ENCODE measurements around the gene INTS3. TPM values are rescaled to one million over a fixed set of nuclear protein-coding genes. Genes with fewer than 3 reads are reported as not detected.

The INTS3 gene
- total and polyA plus RNA-seq, 2 of the 8 experiments (the other 6 are each of a cell fraction or from before 2014, with no cell fraction given) = 66.8 to 93.2 TPM

DNA sequence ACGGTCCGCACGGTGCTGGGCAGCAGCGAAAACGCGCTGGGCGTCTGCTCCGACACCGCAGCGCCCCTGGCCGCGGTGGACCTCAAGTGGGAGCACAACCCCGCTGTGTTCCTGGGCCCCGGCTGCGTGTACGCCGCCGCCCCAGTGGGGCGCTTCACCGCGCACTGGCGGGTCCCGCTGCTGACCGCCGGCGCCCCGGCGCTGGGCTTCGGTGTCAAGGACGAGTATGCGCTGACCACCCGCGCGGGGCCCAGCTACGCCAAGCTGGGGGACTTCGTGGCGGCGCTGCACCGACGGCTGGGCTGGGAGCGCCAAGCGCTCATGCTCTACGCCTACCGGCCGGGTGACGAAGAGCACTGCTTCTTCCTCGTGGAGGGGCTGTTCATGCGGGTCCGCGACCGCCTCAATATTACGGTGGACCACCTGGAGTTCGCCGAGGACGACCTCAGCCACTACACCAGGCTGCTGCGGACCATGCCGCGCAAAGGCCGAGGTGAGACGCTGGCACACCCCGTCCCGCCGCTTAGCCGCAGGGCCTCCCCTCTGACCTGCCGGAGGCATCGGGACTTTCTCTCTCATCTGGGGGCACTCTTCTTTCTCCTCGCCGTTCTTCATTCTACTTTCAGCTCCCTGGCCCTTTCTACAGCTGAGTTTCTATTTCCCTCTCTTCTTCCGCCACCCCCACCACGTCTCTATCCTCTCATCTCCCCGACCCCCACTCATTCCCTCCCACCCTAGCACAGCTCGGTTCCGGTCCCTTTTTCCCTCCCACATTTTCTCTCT, 48.3 kb upstream of the INTS3 start (continued):
- peak; percentile 67 for TF ChIP-seq SUZ12 (IDR thresholded peaks at IDR 0.05; ENCODE audit: low read length)
- TF ChIP-seq YY1 (IDR thresholded peaks at IDR 0.05; ENCODE audit: low read depth, low read length) = no peak
- no peak for TF ChIP-seq SP1 (IDR thresholded peaks at IDR 0.05; ENCODE audit: low read depth, low read length)
- TF ChIP-seq KDM5A (IDR thresholded peaks at IDR 0.05; ENCODE audit: low read length) = no peak
- TF ChIP-seq, protein P1, sequence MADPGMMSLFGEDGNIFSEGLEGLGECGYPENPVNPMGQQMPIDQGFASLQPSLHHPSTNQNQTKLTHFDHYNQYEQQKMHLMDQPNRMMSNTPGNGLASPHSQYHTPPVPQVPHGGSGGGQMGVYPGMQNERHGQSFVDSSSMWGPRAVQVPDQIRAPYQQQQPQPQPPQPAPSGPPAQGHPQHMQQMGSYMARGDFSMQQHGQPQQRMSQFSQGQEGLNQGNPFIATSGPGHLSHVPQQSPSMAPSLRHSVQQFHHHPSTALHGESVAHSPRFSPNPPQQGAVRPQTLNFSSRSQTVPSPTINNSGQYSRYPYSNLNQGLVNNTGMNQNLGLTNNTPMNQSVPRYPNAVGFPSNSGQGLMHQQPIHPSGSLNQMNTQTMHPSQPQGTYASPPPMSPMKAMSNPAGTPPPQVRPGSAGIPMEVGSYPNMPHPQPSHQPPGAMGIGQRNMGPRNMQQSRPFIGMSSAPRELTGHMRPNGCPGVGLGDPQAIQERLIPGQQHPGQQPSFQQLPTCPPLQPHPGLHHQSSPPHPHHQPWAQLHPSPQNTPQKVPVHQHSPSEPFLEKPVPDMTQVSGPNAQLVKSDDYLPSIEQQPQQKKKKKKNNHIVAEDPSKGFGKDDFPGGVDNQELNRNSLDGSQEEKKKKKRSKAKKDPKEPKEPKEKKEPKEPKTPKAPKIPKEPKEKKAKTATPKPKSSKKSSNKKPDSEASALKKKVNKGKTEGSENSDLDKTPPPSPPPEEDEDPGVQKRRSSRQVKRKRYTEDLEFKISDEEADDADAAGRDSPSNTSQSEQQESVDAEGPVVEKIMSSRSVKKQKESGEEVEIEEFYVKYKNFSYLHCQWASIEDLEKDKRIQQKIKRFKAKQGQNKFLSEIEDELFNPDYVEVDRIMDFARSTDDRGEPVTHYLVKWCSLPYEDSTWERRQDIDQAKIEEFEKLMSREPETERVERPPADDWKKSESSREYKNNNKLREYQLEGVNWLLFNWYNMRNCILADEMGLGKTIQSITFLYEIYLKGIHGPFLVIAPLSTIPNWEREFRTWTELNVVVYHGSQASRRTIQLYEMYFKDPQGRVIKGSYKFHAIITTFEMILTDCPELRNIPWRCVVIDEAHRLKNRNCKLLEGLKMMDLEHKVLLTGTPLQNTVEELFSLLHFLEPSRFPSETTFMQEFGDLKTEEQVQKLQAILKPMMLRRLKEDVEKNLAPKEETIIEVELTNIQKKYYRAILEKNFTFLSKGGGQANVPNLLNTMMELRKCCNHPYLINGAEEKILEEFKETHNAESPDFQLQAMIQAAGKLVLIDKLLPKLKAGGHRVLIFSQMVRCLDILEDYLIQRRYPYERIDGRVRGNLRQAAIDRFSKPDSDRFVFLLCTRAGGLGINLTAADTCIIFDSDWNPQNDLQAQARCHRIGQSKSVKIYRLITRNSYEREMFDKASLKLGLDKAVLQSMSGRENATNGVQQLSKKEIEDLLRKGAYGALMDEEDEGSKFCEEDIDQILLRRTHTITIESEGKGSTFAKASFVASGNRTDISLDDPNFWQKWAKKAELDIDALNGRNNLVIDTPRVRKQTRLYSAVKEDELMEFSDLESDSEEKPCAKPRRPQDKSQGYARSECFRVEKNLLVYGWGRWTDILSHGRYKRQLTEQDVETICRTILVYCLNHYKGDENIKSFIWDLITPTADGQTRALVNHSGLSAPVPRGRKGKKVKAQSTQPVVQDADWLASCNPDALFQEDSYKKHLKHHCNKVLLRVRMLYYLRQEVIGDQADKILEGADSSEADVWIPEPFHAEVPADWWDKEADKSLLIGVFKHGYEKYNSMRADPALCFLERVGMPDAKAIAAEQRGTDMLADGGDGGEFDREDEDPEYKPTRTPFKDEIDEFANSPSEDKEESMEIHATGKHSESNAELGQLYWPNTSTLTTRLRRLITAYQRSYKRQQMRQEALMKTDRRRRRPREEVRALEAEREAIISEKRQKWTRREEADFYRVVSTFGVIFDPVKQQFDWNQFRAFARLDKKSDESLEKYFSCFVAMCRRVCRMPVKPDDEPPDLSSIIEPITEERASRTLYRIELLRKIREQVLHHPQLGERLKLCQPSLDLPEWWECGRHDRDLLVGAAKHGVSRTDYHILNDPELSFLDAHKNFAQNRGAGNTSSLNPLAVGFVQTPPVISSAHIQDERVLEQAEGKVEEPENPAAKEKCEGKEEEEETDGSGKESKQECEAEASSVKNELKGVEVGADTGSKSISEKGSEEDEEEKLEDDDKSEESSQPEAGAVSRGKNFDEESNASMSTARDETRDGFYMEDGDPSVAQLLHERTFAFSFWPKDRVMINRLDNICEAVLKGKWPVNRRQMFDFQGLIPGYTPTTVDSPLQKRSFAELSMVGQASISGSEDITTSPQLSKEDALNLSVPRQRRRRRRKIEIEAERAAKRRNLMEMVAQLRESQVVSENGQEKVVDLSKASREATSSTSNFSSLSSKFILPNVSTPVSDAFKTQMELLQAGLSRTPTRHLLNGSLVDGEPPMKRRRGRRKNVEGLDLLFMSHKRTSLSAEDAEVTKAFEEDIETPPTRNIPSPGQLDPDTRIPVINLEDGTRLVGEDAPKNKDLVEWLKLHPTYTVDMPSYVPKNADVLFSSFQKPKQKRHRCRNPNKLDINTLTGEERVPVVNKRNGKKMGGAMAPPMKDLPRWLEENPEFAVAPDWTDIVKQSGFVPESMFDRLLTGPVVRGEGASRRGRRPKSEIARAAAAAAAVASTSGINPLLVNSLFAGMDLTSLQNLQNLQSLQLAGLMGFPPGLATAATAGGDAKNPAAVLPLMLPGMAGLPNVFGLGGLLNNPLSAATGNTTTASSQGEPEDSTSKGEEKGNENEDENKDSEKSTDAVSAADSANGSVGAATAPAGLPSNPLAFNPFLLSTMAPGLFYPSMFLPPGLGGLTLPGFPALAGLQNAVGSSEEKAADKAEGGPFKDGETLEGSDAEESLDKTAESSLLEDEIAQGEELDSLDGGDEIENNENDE (IDR thresholded peaks at IDR 0.05; ENCODE audit: insufficient replicate concordance, low read length) = no peak
- no peak for TF ChIP-seq HDAC2 (IDR thresholded peaks at IDR 0.05; ENCODE audit: borderline replicate concordance in 1 of 2, low read depth in 2 of 2, low read length in 2 of 2)
- TF ChIP-seq SIRT6 (IDR thresholded peaks at IDR 0.05; ENCODE audit: low read length) = no peak
- TF ChIP-seq, protein P2, sequence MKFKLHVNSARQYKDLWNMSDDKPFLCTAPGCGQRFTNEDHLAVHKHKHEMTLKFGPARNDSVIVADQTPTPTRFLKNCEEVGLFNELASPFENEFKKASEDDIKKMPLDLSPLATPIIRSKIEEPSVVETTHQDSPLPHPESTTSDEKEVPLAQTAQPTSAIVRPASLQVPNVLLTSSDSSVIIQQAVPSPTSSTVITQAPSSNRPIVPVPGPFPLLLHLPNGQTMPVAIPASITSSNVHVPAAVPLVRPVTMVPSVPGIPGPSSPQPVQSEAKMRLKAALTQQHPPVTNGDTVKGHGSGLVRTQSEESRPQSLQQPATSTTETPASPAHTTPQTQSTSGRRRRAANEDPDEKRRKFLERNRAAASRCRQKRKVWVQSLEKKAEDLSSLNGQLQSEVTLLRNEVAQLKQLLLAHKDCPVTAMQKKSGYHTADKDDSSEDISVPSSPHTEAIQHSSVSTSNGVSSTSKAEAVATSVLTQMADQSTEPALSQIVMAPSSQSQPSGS (IDR thresholded peaks at IDR 0.05; ENCODE audit: low read length) = no peak

Data from H1 (cell line).